Aorta (tissue), 5 donors: Measurements from ENCODE around the gene DNAJC21. TPM values are rescaled to one million over a fixed set of nuclear protein-coding genes. Genes with fewer than 3 reads are reported as not detected.

Experiments
- ATAC-seq: fragments of 200-7000 bp; cut with Tn5 transposase; one replicate; pipeline ENCODE4 v1.9.1; 2022; ENCODE audit warnings: moderate library complexity; ENCODE audit not compliant: low FRiP score
- DNase-seq, 2 donors: peaks; one replicate each; pipeline ENCODE4 v3.0.0-alpha.2; 2020
- H3K27ac ChIP-seq, 2 donors: one replicate each; pipeline ENCODE4 v1.5.1; 2013; ENCODE audit warnings: low read length in 2 of 2, mild to moderate bottlenecking in 2 of 2, moderate library complexity in 2 of 2, control low read depth in 1 of 2, inconsistent platforms in 1 of 2, low read depth in 1 of 2
- H3K27me3 ChIP-seq, 2 donors: one replicate each; pipeline ENCODE4 v1.6.1; 2013; ENCODE audit warnings: control low read depth in 1 of 2, low read length in 1 of 2, mild to moderate bottlenecking in 1 of 2, moderate library complexity in 1 of 2; ENCODE audit not compliant: insufficient read depth in 2 of 2, control insufficient read depth in 1 of 2
- H3K36me3 ChIP-seq, 2 donors: one replicate each; pipeline ENCODE4 v1.6.1; 2013; ENCODE audit warnings: control low read depth in 1 of 2, low read length in 1 of 2, mild to moderate bottlenecking in 1 of 2; ENCODE audit not compliant: insufficient read depth in 2 of 2, control insufficient read depth in 1 of 2
- H3K4me1 ChIP-seq, 2 donors: one replicate each; pipeline ENCODE4 v1.6.1; 2013; ENCODE audit warnings: low read length in 2 of 2, control low read depth in 1 of 2, mild to moderate bottlenecking in 1 of 2, moderate library complexity in 1 of 2; ENCODE audit not compliant: insufficient read depth in 2 of 2, control insufficient read depth in 1 of 2
- H3K4me3 ChIP-seq, 2 donors: one replicate each; pipeline ENCODE4 v1.5.1; 2013; ENCODE audit warnings: low read length in 2 of 2, control low read depth in 1 of 2, mild to moderate bottlenecking in 1 of 2
- H3K9me3 ChIP-seq: one replicate; pipeline ENCODE4 v1.6.1; 2013; ENCODE audit warnings: mild to moderate bottlenecking, low read length; ENCODE audit not compliant: control insufficient read depth
- WGBS, 2 donors: extraction: QIAGEN DNeasy Blood & Tissue Kit; methylation state at CpG; one replicate each; pipeline ENCODE4 v1.1.7; 2013; 5-methylcytosine and 5-hydroxymethylcytosine counted together
- intact Hi-C, 2 donors: fragments of 100-400 bp; cut with DNase I; formaldehyde crosslinking; loops; one replicate each; pipeline versions ENCODE4 v1.14.2 to v1.15.0; 2022
- long read RNA-seq, 2 donors: library from polyadenylated mRNA; unstranded; transcript quantifications; one replicate each; pipeline ENCODE4 v2.0.0, GENCODE V29; 2020 to 2021
- polyA plus RNA-seq, 2 donors: library from polyadenylated mRNA; stranded (reverse); fragments of 200-250 nt; gene quantifications; one replicate each; pipeline ENCODE4 v1.2.3, GENCODE V29; 2013
- total RNA-seq, 2 donors: library from RNA; stranded (reverse); fragmentation: NEBNext Ultra II Directional; extraction: Animal tissue kit (Norgen Biotek cat#: 25700); gene quantifications; one replicate each; pipeline ENCODE4 v1.2.1, GENCODE V29; 2021
- donor health status: healthy with polysubstance abuse.
- donor health status: Bipolar disorder and iron deficiency.
- donor health status: DM: no; HTN: no; CAD: no.
- donor health status: DM: no; HTN: no; CAD: no.
- donor health status: DM: yes; HTN: yes; CAD: no.

DNAJC21 gene
- total RNA-seq, result 10 to 100 TPM; 40.4 to 50.9 TPM
- polyA plus RNA-seq, result 10 to 100 TPM; 26.9 to 49.2 TPM
- long read RNA-seq, donor 1, full-length matches to known transcripts, result 2 of 13 reads
- long read RNA-seq, donor 1, partial matches to known transcripts, result 10 of 13 reads
- long read RNA-seq, donor 1, other reads (novel, unspliced or antisense), result 1 of 13 reads
- long read RNA-seq, donor 2, full-length matches to known transcripts, result 9 of 20 reads
- long read RNA-seq, donor 2, partial matches to known transcripts, result 9 of 20 reads
- long read RNA-seq, donor 2, other reads (novel, unspliced or antisense), result 2 of 20 reads

GRCh38 chr5:34929134-34929719, at the start of gene DNAJC21:
Gene DNAJC21 (plus strand): TSS chr5:34929559. CDS start chr5:34929820, 261 bp downstream.
- H3K4me1 ChIP-seq, result peaks cover 0 to 4% of the 10 kb centered on the region in 2 donors
- H3K27ac ChIP-seq, result peak within 1 kb of the TSS; percentile 84 to 95
- H3K9me3 ChIP-seq, result no peaks in the 10 kb centered on the region
- DNase-seq (peak; percentile 99 to 100), ATAC-seq (peak; percentile 99)
- peak within 1 kb of the TSS; percentile 57 to 73 for H3K4me3 ChIP-seq
- intact Hi-C loops, result loop anchor here in 1 of 2 donors (1.0 kb wide), 1 partner anchor 14 kb away; the partner anchor contains the start of genes BRIX1 and RAD1
- WGBS, 2 donors, result 1% methylated on average over 51 to 63 of the region's 63 CpGs
- H3K36me3 ChIP-seq, result no peaks in the 10 kb centered on the region
- no peaks in the 10 kb centered on the region for H3K27me3 ChIP-seq

GRCh38 chr5:34881246-34881645, 48.1 kb upstream of the DNAJC21 start:
- ATAC-seq, result no peak
- Histone ChIP-seq H3K9me3 (no peaks in the 10 kb centered on the region), H3K4me3 (no peak overlapping the region), H3K27me3 (no peaks in the 10 kb centered on the region), H3K4me1 (no peaks in the 10 kb centered on the region), H3K36me3 (no peaks in the 10 kb centered on the region), H3K27ac (no peak overlapping the region)
- intact Hi-C loops, result no loop called here
- no peak for DNase-seq

- Histone ChIP-seq H3K36me3 (no peaks in the 10 kb centered on the region), H3K4me3 (no peak overlapping the region), H3K27me3 (no peaks in the 10 kb centered on the region), H3K9me3 (no peaks in the 10 kb centered on the region), H3K4me1 (no peaks in the 10 kb centered on the region), H3K27ac (no peak overlapping the region)
- WGBS, 2 donors, result 89 to 92% methylated on average over 3 of the region's 3 CpGs
- no peak for ATAC-seq
- intact Hi-C loops, result no loop called here
- no peak for DNase-seq
Observed at GRCh38 chr5:34886392-34887119, 42.8 kb upstream of the DNAJC21 start.

- 93 to 99% methylated on average over 1 of the region's 1 CpG for WGBS, 2 donors
- Histone ChIP-seq H3K36me3 (no peaks in the 10 kb centered on the region), H3K27ac (no peak overlapping the region), H3K4me1 (peaks cover 0 to 3% of the 10 kb centered on the region in 2 donors), H3K27me3 (no peaks in the 10 kb centered on the region), H3K4me3 (no peak overlapping the region), H3K9me3 (no peaks in the 10 kb centered on the region)
- DNase-seq (no peak), ATAC-seq (no peak)
- intact Hi-C loops, result no loop called here
Observed at GRCh38 chr5:34889394-34889793, 40.0 kb upstream of the DNAJC21 start.

GRCh38 chr5:34891981-34892380, 37.4 kb upstream of the DNAJC21 start:
- peak overlapping the region in 1 of 2 donors; percentile 34 for H3K4me3 ChIP-seq
- DNase-seq, result no peak

GRCh38 chr5:34892414-34892813, 36.9 kb upstream of the DNAJC21 start:
- 88 to 89% methylated on average over 6 of the region's 6 CpGs for WGBS, 2 donors
- intact Hi-C loops, result loop anchor here in 1 of 2 donors (10.0 kb wide), 1 partner anchor 238 kb away; the partner anchor contains the start of gene RAI14
- no peak overlapping the region for H3K27ac ChIP-seq

More at GRCh38 chr5:34891981-34892380, 37.4 kb upstream of the DNAJC21 start:
- no peak for ATAC-seq
- WGBS, 2 donors, result 12 to 19% methylated on average over 5 of the region's 5 CpGs
- Histone ChIP-seq H3K9me3 (no peaks in the 10 kb centered on the region), H3K27ac (no peak overlapping the region), H3K36me3 (no peaks in the 10 kb centered on the region), H3K27me3 (no peaks in the 10 kb centered on the region), H3K4me1 (peaks cover 0 to 3% of the 10 kb centered on the region in 2 donors)
- intact Hi-C loops, result loop anchor here in 1 of 2 donors (10.0 kb wide), 1 partner anchor 237 kb away; the partner anchor contains the start of gene RAI14

GRCh38 chr5:34894716-34895115, 34.6 kb upstream of the DNAJC21 start:
- H3K9me3 ChIP-seq, result no peaks in the 10 kb centered on the region
- 97 to 98% methylated on average over 1 of the region's 1 CpG for WGBS, 2 donors
- no peak overlapping the region for H3K27ac ChIP-seq
- ATAC-seq, result no peak
- DNase-seq, result no peak
- peaks cover 0 to 3% of the 10 kb centered on the region in 2 donors for H3K4me1 ChIP-seq
- H3K27me3 ChIP-seq, result no peaks in the 10 kb centered on the region
- intact Hi-C loops, result loop anchor here (5.0 to 10.0 kb wide), 3 partner anchors 237 to 372 kb away; partner anchors contain the start of gene RAI14 (in 2 of the 2)
- H3K4me3 ChIP-seq, result no peak overlapping the region
- no peaks in the 10 kb centered on the region for H3K36me3 ChIP-seq

More at GRCh38 chr5:34892414-34892813, 36.9 kb upstream of the DNAJC21 start:
- Histone ChIP-seq H3K9me3 (no peaks in the 10 kb centered on the region), H3K27me3 (no peaks in the 10 kb centered on the region), H3K4me3 (no peak overlapping the region), H3K36me3 (no peaks in the 10 kb centered on the region), H3K4me1 (peaks cover 0 to 3% of the 10 kb centered on the region in 2 donors)
- ATAC-seq, result no peak
- no peak for DNase-seq

- no peak overlapping the region for H3K27ac ChIP-seq
- H3K4me3 ChIP-seq, result no peak overlapping the region
- ATAC-seq (no peak), DNase-seq (no peak)
- intact Hi-C loops, result loop anchor here (5.0 to 10.0 kb wide), 3 partner anchors 239 to 374 kb away; partner anchors contain the start of gene RAI14 (in 2 of the 2)
- no peaks in the 10 kb centered on the region for H3K27me3 ChIP-seq
- no peaks in the 10 kb centered on the region for H3K36me3 ChIP-seq
- no peaks in the 10 kb centered on the region for H3K9me3 ChIP-seq
- H3K4me1 ChIP-seq, result peaks cover 0 to 3% of the 10 kb centered on the region in 2 donors
- WGBS, 2 donors, result 88 to 89% methylated on average over 2 of the region's 2 CpGs
Observed at GRCh38 chr5:34895641-34896419, 33.5 kb upstream of the DNAJC21 start.
